NCI-H2196 (cell line): ENCODE results near the gene ZNF581.

Source experiments
- DNase-seq: peaks from one replicate; lab custom pipeline; 2025; ENCODE audit not compliant: unreplicated experiment; lab: John Stamatoyannopoulos, UW

ZNF581 gene

DNA sequence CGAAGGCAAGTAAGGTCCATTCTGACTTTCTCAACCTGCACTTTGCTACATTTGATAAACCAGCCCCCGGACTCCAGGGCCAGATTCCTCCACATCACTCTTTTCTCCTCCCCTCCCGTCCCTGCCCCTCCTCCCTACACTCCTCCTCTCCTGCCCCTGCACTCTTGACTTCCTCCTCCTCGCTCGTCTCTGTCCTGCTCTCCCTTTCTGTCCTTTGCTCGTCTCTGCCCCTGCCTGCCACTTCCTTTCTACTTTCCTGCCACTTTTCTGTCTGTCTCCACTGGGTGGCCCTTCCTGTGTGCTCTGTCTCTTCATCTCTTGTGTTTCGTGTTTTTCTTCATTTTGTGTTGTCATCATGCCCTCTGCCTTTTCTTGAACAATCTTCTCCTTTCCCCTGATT lies 18.4 kb downstream of the ZNF581 start:
- DNase-seq = no peak

DNA sequence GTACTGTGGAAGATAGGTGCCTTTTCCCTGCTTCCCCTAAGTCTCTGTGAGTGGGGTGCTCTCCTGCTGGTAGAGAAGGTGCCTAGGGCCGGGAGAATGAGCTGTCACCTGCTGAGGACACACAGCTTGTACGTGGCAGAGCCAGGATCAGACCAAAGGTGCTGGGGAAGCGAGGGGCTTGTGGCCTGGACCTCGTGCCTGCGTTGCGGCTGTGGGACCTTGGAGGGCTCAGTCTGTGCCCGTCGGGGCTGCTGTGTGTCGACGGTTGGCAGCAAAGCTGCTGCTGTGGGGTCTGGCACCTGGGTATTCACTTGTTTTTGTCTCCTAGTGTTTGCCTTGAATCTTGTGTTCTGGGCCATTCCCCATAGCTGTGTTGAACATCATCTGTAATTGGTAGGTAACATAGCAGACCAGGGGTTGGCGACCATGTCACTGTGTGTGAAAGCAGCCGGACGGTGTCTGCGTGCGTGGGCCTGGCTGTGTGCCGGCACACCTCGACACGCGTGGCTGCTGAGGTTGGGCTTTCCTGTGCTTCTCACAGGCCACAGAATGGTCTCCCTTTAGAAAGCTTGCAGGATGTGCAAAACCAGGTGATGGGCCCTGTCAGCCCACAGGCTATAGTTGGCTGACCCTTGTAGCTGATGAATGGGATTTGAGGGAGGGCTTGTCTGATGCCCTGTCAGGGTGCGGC lies 20.5 kb downstream of the ZNF581 start:
- DNase-seq = no peak

DNA sequence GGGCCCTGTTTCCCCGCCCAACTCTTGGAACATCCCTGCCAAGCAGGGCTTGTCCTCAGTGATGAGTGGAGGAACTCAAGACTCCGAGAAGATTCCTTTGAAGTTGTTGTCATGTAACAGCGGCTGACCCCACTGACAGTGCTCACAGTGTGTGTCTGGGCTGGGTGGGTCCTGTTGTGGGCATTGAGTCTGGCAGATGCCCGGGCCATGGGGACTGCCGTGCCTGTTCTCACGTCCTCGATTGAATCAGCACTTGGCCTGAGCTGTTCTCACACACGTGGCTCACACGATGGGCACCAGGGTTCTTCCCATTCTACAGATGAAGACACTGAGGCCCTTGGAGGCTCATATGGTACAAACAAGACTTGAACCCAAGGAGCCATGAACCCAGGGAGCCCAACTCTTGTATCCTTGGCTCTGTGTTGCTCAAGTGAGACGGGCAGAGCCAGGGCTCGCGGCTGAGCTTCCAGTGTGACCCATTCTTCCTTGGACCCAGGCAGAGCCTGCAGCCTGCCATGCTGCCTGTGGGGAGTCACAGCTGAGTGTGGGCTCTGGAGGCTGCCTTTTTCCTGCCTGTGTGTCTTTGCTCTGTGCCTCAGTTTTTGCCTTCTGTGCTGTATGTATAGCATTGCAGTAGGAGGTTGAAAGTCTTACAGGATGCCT lies 23.0 kb downstream of the ZNF581 start:
- no peak for DNase-seq

DNA sequence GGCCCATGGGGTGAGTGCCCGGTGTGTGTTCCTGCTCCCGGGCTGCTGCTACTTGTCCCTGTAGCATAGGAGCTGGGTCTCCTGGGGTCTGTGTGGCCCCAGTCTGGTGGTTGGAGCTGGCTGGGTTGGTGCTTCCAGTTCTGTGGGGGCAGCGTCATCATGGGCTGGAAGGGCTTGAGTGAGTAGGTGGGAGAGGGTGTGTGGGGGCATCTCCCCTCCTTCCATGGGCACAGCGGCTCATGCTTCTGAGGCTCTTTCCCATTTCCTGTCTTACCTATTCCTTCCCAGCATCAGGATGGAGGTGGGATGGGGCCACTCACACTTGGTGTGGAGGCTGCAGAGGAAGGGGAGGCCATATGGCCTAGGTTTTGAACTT lies 23.5 kb downstream of the ZNF581 start:
- no peak for DNase-seq

DNA sequence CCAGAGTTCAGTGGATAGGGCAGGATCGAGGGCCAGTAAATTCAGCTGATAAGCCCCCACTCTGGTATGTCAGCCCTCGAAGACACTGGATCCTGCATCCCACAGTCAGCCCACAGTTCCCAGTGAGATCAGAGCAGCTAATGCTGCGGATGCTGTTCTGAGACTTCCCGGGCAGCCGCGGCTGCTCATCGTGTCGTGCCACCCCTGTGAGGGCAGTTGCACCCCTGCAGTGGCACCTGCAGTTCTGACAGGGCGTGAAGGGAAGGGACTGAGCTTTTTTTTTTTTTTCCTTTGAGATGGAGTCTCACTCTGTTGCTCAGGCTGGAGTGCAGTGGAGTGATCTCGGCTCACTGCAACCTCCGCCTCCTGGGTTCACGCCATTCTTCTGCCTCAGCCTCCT lies 24.1 kb downstream of the ZNF581 start:
- DNase-seq = no peak

DNA sequence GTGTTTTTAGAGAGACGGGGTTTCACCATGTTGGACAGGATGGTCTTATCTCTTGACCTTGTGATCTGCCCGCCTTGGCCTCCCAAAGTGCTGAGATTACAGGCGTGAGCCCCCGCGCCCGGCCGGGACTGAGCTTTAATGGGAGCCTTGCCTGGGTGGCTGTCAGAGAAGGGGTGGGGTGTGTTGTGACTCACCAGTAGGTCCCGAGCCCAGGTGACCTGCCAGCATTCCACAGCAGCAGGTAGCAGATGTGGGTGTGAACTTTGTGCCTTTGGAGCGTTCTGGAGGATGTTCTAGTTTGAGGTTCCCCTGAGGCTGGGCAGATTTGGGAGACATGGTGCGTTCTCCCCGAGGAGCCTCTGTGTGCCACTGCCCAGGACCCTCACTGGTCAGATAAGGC lies 24.5 kb downstream of the ZNF581 start:
- no peak for DNase-seq

DNA sequence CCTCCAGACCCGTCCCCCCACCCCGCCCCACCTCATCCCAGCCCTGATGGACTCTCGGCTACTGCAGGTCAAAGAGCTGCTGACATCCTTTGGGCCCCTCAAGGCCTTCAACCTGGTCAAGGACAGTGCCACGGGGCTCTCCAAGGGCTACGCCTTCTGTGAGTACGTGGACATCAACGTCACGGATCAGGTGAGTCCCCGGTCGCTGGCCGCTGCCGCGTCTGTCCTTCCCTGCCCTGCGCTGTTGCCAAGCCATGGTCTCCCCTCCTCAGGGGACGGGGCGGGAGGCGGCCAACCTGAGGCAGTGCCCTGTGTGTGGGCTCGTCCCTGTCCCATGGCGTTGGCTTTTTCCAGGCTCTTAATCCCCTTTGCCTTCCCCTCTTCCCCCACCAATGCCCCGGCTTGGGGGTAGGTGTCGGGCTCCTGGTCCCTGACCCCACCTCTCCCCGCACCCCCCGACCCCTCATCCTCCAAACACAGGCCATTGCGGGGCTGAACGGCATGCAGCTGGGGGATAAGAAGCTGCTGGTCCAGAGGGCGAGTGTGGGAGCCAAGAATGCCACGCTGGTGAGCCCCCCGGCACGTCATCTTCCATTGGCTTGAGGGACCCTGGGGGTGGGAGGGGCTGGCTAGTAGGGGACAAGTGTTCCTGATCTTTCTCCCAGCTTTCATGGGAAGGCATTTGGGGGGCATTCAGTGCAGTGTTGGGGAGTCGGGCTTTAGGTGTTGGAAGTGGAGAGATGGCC lies 25.3 kb downstream of the ZNF581 start:
- no peak for DNase-seq

DNA sequence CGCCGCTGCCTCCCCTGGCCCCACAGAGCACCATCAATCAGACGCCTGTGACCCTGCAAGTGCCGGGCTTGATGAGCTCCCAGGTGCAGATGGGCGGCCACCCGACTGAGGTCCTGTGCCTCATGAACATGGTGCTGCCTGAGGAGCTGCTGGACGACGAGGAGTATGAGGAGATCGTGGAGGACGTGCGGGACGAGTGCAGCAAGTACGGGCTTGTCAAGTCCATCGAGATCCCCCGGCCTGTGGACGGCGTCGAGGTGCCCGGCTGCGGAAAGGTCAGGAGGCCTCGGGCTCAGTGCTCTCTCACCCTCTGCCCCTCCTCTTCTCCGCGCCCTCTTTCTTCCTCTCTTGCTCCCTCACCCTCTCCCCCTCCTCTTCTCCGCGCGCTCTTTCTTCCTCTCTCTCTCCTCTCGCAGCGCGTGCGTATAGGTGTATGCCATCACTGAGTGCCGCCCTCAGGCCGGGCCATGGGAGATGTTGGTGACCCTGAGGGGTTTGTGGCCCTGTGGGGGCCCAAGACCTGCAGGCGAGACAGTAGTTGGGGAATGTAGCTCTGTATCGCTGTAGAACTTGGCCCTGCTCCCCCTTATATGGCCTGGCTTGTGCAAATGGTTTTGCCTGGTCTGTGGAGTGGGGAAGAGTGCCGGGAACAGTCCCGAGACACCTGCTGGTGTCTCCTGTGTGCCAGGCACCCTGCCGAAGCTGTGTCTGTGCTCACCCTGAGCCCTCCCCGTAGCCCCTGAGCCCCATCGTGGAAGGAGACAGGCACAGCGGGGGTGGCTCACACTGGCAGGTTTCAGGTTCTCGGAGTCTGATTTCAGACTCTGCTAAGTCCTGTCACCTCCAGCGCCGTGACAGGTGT lies 26.2 kb downstream of the ZNF581 start:
- no peak for DNase-seq

DNA sequence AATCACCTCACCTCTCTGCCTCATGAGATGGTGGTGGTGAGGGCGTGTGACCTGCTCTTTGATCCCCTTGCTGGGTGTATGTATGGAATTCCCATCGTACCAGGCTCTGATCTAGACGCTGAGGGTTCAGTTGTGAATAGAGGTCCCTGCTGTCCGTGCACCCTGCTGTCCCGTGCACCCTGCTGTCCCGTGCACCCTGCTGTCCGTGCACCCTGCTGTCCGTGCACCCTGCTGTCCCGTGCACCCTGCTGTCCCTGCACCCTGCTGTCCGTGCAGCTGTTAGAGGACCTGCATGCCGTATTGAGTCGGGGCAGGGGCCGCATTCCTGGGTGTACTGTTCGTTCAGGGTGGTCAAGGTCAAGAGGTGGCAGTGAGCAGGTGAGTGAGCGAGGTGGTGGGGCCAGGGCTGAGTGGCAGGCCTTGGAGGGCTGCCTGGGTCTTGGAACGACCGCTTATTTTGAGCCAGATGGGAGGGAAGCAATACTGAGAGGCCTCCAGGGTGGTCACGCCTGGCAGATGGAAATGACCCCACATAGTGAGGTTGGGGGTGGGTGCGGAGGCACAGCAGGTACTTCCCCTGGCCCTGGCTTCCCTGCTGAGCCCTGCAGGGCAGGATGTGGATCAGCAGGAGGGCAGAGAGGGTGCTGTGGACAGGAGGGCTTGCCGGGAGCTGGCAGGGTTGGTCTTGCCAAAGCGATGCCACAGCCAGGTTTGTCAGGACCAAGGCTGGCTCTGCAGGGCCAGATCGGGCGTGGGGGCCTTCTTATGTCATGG lies 27.0 kb downstream of the ZNF581 start:
- DNase-seq = no peak

DNA sequence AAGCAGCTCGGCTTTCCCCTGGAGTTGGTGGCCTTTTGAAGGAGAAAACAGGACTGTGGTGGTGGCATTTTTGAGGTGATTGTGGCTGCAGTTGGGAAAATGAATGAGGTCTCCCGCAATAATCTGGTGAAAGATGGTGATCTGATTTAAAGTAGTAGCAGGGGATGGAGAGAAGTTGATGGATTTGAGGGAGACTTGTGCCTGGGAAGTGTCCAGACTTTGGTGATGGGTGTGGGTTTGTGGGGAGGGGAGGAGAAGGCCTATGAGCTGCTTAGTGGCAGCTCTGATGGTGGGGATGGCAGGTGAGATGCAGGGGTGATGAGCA lies 27.6 kb downstream of the ZNF581 start:
- DNase-seq = no peak

DNA sequence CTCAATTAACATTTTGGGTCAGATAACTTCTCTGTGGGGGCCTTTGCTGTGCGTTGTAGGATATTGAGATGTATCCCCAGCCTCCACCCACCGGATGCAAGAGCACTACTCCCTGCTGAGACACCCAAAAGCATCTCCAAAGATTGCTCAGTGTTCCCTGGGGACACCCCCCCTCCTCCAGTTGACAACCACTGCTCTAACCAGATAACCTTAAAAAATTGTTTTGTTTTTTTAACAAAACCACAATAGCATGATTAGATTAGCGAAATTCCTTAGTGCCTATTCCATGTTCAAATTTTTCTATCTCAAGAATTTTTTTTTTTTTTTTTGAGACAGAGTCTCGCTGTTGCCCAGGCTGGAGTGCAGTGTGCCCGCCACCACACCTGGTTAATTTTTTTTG lies 29.0 kb downstream of the ZNF581 start:
- DNase-seq = no peak

DNA sequence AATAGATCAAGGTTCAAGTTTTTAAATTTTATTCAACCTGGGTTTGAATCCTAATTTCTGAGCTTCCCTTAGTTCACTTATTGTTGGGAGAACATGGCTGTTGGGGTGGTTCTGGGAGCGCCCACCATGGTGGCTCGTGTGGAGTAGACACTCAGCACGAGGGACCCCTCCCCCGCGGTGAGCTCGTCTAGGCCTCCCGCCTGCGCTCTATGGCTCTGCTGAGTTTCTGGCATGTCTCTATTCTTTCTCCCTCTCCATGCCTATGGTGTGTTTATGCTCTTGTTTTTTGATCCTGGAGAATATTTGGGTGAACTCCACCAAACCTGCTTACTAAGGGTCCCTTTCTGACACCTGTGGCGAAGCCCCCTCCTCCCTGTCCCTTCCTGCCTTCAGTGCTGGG lies 30.0 kb downstream of the ZNF581 start:
- no peak for DNase-seq

DNA sequence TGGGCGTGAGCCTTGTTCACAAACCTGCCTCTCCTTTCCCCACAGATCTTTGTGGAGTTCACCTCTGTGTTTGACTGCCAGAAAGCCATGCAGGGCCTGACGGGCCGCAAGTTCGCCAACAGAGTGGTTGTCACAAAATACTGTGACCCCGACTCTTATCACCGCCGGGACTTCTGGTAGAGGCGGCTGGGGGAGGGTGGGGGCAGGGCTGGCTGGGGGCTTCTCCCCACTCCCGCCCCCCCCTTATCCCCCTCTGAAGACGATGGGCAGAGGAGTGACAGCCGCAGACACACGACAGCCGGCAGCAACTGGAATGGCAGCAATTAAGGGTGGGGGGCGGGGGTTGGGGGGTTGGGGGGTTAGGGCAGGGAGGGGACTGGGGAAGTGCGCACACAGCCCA lies 30.4 kb downstream of the ZNF581 start:
- no peak for DNase-seq

DNA sequence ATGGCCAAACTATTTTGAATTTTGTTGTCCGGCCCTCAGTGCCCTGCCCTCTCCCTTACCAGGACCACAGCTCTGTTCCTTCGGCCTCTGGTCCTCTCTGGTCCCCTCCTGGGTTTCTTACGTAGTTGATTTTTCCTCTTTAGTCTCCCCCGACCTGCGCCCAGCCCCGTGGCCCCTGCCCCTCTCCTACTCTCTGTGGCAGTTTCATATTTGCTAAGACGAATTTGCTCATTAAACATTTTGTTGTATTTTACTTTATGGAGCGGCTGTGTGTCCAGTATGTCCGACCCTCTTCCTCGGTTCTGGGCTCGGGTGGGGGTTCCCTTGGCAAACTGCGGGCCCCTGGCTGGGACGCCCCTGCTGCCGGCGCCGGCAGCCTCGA lies 31.0 kb downstream of the ZNF581 start:
- DNase-seq = no peak

DNA sequence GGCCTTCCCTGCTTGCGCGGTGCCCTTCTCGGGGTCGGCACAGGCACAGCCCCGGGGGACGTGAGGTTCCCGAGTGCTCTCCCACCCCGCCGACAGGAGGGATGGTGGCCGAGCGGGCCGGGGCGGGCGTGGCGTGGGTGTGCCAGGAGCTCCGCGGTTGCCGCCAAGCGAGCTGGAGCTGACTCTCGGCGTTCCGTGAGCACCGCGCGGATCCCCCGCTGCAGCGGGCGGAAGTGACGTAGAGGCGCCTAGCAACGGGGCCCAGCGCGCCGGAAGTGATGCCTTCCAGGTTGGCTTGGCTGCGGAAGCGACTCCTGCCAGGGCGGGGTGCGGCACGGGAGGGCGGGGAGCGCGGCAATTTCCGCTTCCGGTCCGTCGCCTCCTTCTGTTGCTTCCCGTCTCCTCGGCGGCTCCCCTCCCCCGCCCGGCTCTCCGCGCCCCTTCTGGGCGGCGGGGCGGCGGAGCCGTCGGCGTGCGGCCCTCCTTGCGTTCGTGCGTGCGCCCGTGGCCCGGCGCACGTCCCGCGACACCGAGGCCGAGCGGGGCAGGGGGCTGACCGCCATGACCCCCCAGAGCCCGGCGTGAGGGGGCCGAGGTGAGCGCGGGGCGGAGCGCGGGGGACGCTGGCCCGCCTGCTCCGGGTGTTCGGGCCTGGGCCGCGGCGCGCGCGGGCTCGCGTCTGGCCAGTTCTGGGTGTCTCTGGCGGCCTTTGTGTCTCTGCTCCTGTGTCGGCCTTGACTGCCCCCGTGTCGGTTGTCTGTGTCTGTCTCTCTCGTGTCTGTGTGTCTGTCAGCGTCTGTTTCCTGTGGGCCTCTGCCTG lies 31.6 kb downstream of the ZNF581 start, which contains the start of gene EPN1:
TSS of gene EPN1 (plus strand) at position 386 of the 820 bp plus-strand sequence. CDS start 3,402 bp downstream, outside the sequence.
- DNase-seq = peak; percentile 98

DNA sequence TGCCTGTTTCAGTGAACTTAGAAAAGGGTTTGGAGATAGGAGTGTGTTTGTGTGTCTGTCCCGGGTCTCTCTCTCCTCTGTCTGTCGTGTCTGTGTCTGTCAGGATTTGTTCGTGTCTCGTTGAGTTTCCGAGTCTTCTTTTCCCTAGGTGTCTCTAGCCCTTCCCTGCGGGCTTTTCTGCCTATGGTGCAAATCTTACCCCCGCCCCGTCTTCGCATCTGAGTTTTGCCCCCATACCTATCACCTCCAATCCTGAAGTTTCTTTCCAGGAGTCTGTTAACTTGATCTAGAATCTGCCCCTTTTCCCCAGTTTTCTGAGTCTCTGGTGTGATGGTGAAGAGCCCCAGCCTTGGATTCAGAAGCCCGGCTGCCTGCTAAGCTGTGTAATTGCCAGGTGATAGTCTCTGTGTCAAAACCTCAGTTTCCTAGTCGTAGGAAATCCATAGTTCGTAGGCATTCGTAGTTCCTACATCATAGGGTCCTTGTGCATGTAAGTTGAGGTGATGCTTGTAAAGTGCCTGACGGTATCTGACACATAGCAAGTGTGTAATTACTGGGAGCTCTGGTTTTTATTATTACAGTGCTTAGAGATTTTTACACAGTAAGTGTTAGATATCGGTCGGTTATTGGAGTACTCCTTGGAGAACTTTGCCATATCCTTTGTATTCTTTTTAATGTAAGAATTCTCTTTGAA lies 32.4 kb downstream of the ZNF581 start:
- no peak for DNase-seq

DNA sequence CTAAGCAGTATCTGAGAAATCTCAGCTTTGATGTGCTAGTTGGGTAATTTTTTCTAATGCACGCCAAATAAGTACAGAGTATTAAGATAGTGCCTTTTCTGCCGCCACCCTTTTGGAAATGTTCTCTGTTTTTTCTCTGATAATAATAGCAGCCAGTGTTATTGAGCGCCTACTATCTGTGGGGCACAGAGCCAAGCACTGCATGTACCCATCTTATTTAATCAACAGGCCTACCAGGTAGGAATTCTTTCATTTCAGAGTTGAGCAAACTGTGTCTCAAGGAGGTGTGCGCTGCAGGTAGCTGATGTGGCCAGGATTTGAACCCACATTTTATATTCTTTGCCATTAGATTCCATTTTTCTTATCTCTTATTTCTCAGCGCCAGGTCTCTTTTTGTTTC lies 32.9 kb downstream of the ZNF581 start:
- DNase-seq = no peak

DNA sequence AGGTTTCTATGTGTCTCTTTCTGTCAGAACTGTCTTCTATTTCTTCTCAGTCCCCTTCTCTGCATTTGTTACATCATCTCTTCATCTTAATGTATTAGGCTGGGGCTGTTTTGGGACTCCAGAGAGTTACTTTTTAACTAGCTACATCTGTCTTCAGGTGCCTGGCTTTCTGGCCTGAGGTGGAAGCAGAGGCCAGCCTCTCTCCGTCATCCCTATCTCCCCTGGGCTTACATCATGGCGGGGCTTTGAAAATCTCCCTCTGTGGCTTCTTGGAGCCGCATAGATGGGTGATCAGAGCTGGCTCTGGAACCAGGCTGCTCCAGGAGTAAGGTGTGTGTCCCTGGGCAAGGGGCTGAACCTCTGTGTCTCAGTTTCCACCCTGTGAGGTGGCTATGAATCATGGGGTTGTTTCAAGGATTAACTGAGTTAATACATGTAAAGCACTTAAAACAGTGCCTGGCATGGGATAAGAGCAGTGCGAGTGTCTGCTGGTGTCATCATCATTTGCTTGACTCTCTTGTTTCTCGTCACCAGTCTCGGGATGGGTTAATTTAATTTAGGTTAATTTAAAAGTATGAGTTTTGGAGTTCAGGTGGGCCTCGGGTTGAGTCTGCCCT lies 33.5 kb downstream of the ZNF581 start:
- no peak for DNase-seq

DNA sequence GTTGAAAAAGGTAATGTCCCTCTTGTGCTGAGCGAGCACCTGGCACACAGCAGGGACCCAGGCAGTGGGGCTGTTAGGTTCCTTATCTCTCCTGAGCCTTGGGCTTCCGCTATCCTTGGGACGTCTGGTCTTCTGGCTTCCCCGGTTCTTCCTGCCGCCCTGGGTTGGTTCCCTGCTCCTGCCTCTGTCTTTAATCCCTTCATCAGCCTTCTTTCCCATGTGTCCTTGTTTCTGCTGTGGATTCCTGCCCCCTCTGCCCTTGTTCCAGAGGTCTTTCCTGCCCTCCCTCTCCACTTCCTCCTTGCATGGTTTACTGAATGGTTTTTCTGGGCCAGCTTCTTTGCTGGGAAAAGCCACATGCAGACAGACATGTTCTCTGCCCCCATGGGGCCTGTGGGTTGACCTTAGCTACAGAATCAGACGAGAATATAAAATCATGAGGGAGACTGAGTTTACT lies 34.2 kb downstream of the ZNF581 start:
- no peak for DNase-seq
